IPS-18c (cell line): Measurements from ENCODE around the gene IYD.

Source experiments
- H3K4me3 ChIP-seq: 2 replicates; pipeline ENCODE4 v1.7.0; 2013; ENCODE audit warnings: low read depth, mild to moderate bottlenecking, low read length, moderate library complexity; ENCODE audit not compliant: insufficient read depth
- H3K9me3 ChIP-seq: one replicate; pipeline ENCODE4 v1.6.1; 2013; ENCODE audit warnings: mild to moderate bottlenecking, low read length, moderate library complexity; ENCODE audit not compliant: control insufficient read depth, insufficient read depth

The IYD gene

GRCh38 chr6:150343434-150343833, 25.4 kb upstream of the IYD start:
- Histone ChIP-seq H3K4me3 (no peak overlapping the region), H3K9me3 (no peaks in the 10 kb centered on the region)

- Histone ChIP-seq H3K4me3 (no peak overlapping the region), H3K9me3 (no peaks in the 10 kb centered on the region)
These were observed 23.0 kb upstream of the IYD start for GRCh38 chr6:150345781-150346180.

GRCh38 chr6:150346346-150346745, 22.5 kb upstream of the IYD start:
- Histone ChIP-seq H3K4me3 (no peak overlapping the region), H3K9me3 (no peaks in the 10 kb centered on the region)

GRCh38 chr6:150347845-150348244, 21.0 kb upstream of the IYD start:
- Histone ChIP-seq H3K9me3 (no peaks in the 10 kb centered on the region), H3K4me3 (no peak overlapping the region)

GRCh38 chr6:150349546-150349945, 19.3 kb upstream of the IYD start:
- Histone ChIP-seq H3K9me3 (no peaks in the 10 kb centered on the region), H3K4me3 (no peak overlapping the region)

- Histone ChIP-seq H3K4me3 (no peak overlapping the region), H3K9me3 (no peaks in the 10 kb centered on the region)
These were observed 16.2 kb upstream of the IYD start for GRCh38 chr6:150352321-150353296.

- no peak overlapping the region for H3K4me3 ChIP-seq
- no peaks in the 10 kb centered on the region for H3K9me3 ChIP-seq
These were observed 15.4 kb upstream of the IYD start for GRCh38 chr6:150353445-150353844.

GRCh38 chr6:150354754-150355571, 13.8 kb upstream of the IYD start:
- H3K9me3 ChIP-seq: no peaks in the 10 kb centered on the region
- no peak overlapping the region for H3K4me3 ChIP-seq

GRCh38 chr6:150355932-150356331, 12.9 kb upstream of the IYD start:
- no peaks in the 10 kb centered on the region for H3K9me3 ChIP-seq
- H3K4me3 ChIP-seq: no peak overlapping the region

GRCh38 chr6:150361876-150362275, 6.9 kb upstream of the IYD start:
- Histone ChIP-seq H3K9me3 (peaks cover 2% of the 10 kb centered on the region), H3K4me3 (no peak overlapping the region)

GRCh38 chr6:150363733-150364132, 5.1 kb upstream of the IYD start:
- Histone ChIP-seq H3K4me3 (no peak overlapping the region), H3K9me3 (peaks cover 2% of the 10 kb centered on the region)

- H3K4me3 ChIP-seq: no peak overlapping the region
- peaks cover 2% of the 10 kb centered on the region for H3K9me3 ChIP-seq
These were observed 2.6 kb upstream of the IYD start for GRCh38 chr6:150366118-150366778.

- Histone ChIP-seq H3K9me3 (peaks cover 2% of the 10 kb centered on the region), H3K4me3 (no peak overlapping the region)
These were observed 596 bp downstream of the IYD start for GRCh38 chr6:150369408-150369807.

GRCh38 chr6:150370112-150370511, 1.3 kb downstream of the IYD start:
- Histone ChIP-seq H3K4me3 (no peak overlapping the region), H3K9me3 (no peaks in the 10 kb centered on the region)

GRCh38 chr6:150371356-150371755, 2.5 kb downstream of the IYD start:
- no peak overlapping the region for H3K4me3 ChIP-seq
- H3K9me3 ChIP-seq: no peaks in the 10 kb centered on the region

- Histone ChIP-seq H3K4me3 (no peak overlapping the region), H3K9me3 (no peaks in the 10 kb centered on the region)
These were observed 3.2 kb downstream of the IYD start for GRCh38 chr6:150372051-150372450.

- H3K4me3 ChIP-seq: no peak overlapping the region
- H3K9me3 ChIP-seq: no peaks in the 10 kb centered on the region
These were observed 4.5 kb downstream of the IYD start for GRCh38 chr6:150373260-150373701.
